Right forelimb (tissue), 1 donor: ENCODE measurements around the gene ENTREP1.
"Not testable (repeated sequence)": the region's sequence is repeated elsewhere in the genome, so short reads cannot be mapped to it uniquely, and the experiment has no call there.

Experiments
- DNase-seq: peaks from one replicate; pipeline ENCODE4 v3.0.0-alpha.2; 2018

Gene ENTREP1

GRCh38 chr9:69370430-69370829 lies 45.4 kb downstream of the ENTREP1 start:
- no peak for DNase-seq

GRCh38 chr9:69371001-69371400 lies 46.0 kb downstream of the ENTREP1 start:
- DNase-seq, result no peak

- DNase-seq, result no peak
These were observed 51.6 kb downstream of the ENTREP1 start for GRCh38 chr9:69376651-69377050.

- DNase-seq, result no peak
These were observed 52.3 kb downstream of the ENTREP1 start for GRCh38 chr9:69377291-69377690.

- no peak for DNase-seq
These were observed 53.0 kb downstream of the ENTREP1 start for GRCh38 chr9:69377981-69378380.

GRCh38 chr9:69379270-69379982 lies 54.4 kb downstream of the ENTREP1 start:
- no peak for DNase-seq

GRCh38 chr9:69380301-69380700 lies 55.3 kb downstream of the ENTREP1 start:
- DNase-seq, result no peak

GRCh38 chr9:69380811-69381210 lies 55.8 kb downstream of the ENTREP1 start:
- no peak for DNase-seq

GRCh38 chr9:69382135-69382534 lies 57.1 kb downstream of the ENTREP1 start:
- DNase-seq, result no peak

GRCh38 chr9:69385581-69386033 lies 60.6 kb downstream of the ENTREP1 start:
- no peak for DNase-seq

- DNase-seq, result no peak
These were observed 61.6 kb downstream of the ENTREP1 start for GRCh38 chr9:69386651-69387050.

GRCh38 chr9:69388596-69388995 lies 63.6 kb downstream of the ENTREP1 start:
- no peak for DNase-seq

GRCh38 chr9:69389437-69389995 lies 64.5 kb downstream of the ENTREP1 start:
- DNase-seq, result no peak

GRCh38 chr9:69391487-69391886 lies 66.5 kb downstream of the ENTREP1 start:
- no peak for DNase-seq

- no peak for DNase-seq
These were observed 66.9 kb downstream of the ENTREP1 start for GRCh38 chr9:69391946-69392345.

- DNase-seq, result no peak
These were observed 67.8 kb downstream of the ENTREP1 start for GRCh38 chr9:69392826-69393225.

GRCh38 chr9:69393425-69393824 lies 68.4 kb downstream of the ENTREP1 start:
- DNase-seq, result no peak

- DNase-seq, result no peak
These were observed 70.7 kb downstream of the ENTREP1 start for GRCh38 chr9:69395718-69396117.

GRCh38 chr9:69396759-69397158 lies 71.7 kb downstream of the ENTREP1 start:
- no peak for DNase-seq

- no peak for DNase-seq
These were observed 72.6 kb downstream of the ENTREP1 start for GRCh38 chr9:69397384-69398214.

GRCh38 chr9:69400470-69400869 lies 75.5 kb downstream of the ENTREP1 start:
- no peak for DNase-seq

GRCh38 chr9:69409936-69410335 lies 84.9 kb downstream of the ENTREP1 start:
- not testable (repeated sequence) for DNase-seq

- DNase-seq, result no peak
These were observed 86.2 kb downstream of the ENTREP1 start for GRCh38 chr9:69411246-69411645.
